SHP77 (cell line): ENCODE measurements around the gene CARMIL1.

Experiments
- DNase-seq, 2 experiments: peaks; one replicate each; lab custom pipeline; 2025; lab: John Stamatoyannopoulos, UW

The CARMIL1 gene

DNA sequence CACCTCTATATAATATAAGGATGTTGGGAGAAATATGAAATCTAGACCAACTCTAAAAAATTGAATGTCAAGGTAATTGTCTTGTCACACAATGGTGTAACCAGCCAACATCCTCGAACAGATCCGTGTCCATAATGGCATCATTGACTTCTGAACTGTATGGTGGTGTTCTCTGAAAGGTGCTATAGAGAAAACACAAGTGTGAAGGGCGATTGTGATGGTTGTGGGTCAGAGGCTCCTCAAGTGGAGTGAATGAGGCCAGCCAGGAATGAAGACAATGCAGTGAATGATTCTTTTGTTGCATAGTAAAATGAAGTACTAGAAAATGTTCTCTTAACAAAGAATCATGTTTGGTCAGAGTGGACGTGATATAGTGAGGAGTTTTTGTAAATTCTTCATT is 58.3 kb downstream of the CARMIL1 start:
- no peak for DNase-seq

DNA sequence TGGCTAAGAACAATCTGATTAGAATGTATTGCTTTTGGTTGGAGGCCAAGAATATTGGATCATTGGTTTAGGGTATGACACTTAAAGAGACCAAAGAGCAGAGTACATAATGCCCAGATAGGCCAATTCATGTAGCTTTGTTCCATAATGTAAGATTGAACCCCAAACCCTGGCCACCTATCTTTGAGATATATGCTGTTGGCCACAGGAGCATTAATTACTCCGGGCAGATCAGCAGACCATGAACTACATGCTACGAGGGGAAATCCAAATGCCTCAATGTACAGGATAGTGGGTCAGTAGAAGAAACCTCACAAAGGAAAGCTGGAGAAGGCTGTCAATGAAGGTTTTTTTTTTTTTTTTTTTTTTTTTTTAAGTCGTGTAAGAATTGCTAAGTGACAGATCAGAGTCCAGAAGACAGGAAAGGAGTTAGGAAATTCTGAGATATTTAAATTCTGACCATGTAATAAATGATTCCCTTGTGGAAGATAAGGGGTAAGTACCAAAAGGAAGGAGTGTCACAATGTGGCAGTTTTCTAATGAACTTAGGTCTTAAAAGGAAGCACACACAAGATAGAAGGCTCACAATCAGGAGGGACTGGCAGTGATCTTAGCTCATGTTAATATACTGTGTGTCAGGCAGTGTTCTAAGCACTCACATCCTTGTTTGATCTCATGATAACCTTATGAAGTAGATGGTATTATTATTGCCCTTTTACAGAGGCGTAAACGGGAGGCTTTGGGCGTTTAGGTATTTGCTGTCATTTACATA is 61.4 kb downstream of the CARMIL1 start:
- DNase-seq: no peak

- DNase-seq: no peak
Observed at GRCh38 chr6:25341203-25341552, 62.0 kb downstream of the CARMIL1 start.

DNA sequence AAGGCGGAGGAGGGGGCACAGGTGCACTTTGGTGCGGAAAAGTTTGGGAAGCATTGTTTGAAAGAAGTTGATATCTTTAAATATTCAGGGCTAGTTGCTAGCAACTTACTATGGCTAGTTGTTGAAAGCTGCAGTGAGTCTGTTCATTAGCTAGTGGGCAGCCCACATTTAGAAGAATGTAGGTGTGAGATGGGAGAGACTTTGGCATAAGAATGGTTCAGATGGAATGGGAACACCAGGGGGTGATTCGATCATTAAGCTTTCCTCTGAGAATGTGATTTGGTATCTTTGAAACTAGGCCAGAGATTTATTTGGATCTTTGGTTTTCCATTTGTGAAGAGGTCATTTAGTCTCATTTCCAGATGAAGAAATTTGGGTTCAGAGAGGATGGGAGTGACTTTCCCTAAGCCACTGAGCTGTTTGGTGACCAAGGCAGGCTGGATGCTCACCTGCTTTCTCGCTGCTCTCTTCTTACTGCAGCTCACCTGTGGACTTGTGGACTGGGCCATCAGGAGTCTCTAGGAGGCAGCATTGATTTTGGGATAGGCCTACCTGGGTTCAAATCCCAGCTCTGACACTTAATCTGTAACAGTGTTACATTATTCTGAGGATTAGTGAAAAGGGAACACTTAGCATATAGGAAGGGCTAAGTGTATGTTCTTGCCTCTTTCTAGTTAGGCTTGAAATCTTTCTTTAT is 62.9 kb downstream of the CARMIL1 start:
- DNase-seq: no peak

DNA sequence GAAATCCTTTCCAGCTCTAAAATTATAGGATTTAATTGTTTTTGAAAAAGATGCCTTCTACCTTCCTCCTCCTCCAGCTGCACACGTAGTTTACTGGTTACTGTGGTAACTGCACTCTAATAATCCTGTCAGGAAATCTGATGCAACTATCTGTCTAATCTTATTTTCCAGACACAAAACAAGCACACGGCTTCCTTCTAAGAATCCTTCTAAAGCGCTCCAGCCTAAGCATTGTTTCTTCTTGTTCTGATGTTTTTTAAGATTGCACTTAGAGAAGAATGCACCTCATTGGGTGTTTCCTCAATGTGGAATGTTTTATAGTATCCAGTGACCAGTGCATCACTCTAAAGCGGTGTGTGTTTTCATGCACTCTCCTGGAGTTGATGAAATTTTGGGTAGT is 63.6 kb downstream of the CARMIL1 start:
- no peak for DNase-seq

- no peak for DNase-seq
Observed at GRCh38 chr6:25343984-25344383, 64.8 kb downstream of the CARMIL1 start.

GRCh38 chr6:25344827-25345226 is 65.7 kb downstream of the CARMIL1 start:
- no peak for DNase-seq

- peak; percentile 19 to 48 for DNase-seq
Observed at GRCh38 chr6:25346064-25346463, 66.9 kb downstream of the CARMIL1 start.

DNA sequence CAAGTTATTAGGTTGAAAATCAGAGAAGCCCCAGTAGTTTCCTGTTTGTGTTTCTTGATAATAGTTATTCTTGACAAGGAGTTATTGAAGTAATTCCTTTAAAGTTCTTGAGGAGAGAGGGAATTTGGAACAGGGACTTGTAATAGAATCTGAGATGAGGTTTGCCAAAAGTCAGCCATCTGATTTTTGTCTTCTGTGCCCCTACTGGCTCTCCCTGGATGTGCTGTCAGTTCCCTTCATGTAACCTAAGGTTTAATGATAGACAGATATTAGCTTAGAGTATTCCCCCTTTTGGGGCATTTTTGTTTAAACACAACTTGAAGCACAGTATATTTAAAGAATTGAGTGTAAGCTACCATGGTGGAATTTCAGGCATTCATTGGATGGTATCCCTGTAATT is 71.4 kb downstream of the CARMIL1 start:
- no peak for DNase-seq

GRCh38 chr6:25351485-25351884 is 72.3 kb downstream of the CARMIL1 start:
- DNase-seq: no peak

DNA sequence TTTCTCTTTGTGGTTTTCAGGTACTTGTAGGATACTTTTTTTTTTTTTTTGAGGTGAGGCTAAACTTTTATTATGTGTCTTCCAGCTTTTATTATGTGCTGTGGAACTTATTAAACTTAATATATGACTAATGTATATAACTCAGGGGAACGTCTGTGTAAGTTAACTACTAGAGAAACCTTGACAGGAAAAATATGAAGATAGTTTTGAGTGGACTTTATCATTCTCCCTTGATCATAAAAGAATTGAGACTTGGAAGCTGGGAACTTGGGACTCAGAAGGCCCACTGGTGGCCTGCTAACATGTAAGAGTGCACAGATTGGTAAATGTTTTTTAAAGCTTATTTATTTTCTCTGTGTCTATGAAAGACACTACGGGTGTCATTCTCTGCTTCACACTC is 73.1 kb downstream of the CARMIL1 start:
- no peak for DNase-seq

GRCh38 chr6:25354078-25354932 is 75.1 kb downstream of the CARMIL1 start:
- no peak for DNase-seq

DNA sequence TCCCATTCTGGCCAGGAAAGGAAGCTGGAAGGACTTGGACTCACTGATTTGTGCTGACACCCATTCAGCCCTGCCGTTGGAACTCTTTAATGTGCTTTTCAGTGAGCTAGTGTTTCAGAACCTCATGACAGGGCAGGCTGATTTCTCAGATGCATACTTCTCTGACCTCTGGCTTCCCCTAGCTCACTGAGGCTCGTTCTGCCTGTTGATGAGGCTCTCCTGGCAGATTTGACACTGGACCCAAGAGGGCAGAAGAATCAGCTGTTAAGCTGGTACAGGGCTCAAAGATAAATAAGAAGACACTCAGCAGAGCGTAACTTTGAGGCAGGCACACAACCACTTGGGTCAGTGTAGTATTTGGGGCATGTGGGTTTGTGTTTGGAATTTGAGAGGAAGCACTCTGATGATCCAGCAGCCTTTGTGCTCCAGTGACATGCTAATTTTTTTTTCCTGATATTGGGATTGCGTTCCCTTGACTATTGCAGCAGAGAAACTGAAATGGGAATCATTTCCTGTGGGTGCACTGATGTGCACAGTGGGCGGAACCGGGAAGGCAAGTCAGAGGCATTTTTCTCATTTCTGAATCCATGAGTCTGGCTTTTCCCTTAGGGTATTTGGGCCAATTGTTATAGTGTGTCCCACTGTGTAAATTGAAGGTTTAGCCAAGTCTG is 80.2 kb downstream of the CARMIL1 start:
- no peak for DNase-seq

DNA sequence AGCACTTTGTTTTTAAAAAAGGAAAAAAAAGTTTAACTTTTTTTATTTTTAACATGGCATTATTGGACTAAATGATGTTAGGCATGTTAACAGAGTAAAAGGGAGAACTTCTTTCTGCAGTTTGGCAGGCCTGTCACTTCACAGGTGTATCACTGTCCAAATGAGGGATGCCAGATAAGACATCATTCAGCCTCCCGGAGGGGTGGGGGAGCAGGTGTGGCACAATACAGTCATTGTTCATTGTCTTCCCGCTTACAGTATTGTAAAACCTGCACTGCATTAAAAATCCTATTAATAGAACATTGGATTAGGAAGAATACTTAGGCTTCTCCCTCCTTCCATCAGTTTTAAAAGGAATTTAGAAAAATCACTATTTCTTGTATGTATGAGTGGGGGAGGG is 80.7 kb downstream of the CARMIL1 start:
- no peak for DNase-seq

DNA sequence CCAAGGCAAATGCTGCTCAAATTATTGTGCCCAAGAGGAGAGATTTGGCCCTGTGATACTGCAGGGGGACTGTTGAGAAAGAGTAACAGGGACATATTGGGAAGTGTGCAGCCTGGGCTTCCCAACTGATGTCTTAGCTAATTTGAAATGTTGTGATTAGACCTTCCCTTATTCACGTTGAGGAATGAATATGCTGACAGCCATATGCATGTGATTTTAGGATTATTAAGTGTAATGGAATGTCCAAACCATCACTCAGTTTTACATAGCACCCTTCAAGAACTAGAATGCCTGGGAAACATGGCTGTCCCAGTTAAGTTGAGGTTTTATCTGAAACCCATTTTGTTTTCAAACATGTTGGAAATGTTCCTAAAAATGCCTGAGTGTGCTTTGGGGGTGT is 81.4 kb downstream of the CARMIL1 start:
- no peak for DNase-seq

GRCh38 chr6:25363427-25363826 is 84.3 kb downstream of the CARMIL1 start:
- no peak for DNase-seq

DNA sequence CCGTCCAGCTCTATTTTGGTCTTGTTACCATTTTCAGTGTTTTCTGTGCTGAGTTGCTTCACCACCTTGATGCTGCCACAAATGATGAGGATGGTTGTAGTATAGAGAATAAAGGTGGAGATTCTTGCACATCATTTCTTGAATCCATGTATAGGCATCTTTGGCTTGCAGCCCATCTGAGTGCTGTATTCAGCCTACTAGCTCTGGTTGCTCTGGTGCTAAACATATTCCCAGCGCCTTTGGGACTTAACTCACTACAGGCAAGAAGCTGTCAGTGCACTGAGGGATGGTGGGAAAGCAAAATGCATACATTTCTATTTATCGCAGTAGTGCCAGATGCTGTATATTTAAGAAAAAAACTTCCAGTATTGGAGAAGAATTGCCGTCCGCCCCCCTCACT is 86.0 kb downstream of the CARMIL1 start:
- DNase-seq: no peak

DNA sequence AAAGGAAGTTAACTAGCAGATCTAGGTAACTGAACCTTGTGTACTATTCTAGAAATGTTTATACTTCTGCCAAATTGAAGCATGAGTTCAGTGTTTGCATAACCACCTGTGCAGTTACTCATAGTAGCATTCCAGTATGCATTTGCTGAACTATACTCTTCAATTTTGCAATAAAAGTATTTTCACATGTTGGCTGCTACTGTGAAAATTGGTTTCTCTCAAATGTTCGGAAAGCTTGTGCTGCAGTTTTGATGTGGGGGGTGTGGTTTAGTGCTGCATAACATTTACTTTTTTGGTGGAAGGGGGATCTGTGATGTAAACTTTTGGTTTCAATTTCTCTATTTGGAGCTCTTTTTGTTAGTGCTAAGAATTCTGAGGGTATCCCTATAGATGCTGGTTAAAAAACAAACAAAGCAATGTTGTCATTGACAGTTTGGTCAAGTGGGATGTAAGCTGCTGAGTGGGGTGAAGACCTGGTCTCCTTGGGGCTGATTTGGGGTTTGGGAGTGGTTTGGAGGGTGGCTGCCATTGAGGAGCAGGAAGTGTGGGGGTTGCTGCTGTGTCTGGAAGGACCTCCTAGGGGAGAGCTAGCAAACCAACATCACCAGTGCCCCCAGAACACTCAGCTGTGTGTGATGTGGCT is 87.8 kb downstream of the CARMIL1 start:
- no peak for DNase-seq

DNA sequence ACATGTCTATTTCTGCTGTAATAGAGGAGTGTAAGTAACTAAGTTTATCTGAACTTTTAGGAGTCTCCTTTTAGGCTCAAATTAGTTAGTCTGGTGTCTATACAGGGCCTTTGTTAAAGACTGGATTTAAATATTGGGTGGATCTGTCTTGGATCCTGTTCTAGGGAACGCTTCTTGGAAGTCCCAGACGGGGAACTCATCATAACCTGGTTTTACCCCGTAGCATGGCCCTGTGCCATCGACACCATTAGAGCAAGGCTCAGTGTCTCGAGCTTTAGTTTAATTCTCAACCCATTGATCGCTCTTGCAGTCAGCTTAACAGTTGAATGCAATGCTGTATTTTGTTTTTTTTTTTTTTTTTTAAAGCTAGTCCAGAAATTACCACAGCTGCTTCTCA is 89.9 kb downstream of the CARMIL1 start:
- DNase-seq: no peak

GRCh38 chr6:25369433-25370177 is 90.4 kb downstream of the CARMIL1 start:
- peak; percentile 56 to 71 for DNase-seq
